A204.1 (cell line): ENCODE measurements around the gene DDOST.

ENCODE experiments used
- FAIRE-seq: peaks from 2 replicates; lab custom pipeline; 2012; peaks lifted over from hg19 to GRCh38; lab: Jason Lieb, UNC

The DDOST gene

GRCh38 chr1:20661207-20662109 lies at the start of gene DDOST:
Gene DDOST, minus strand, starts transcription at chr1:20661369. Its CDS starts 19 bp downstream, at chr1:20661350.
- FAIRE-seq: peak; percentile 99

- FAIRE-seq: no peak
Measured at GRCh38 chr1:20710469-20711284, 49.5 kb upstream of the DDOST start.

GRCh38 chr1:20709868-20710267 lies 48.7 kb upstream of the DDOST start:
- FAIRE-seq: no peak

- FAIRE-seq: no peak
Measured at GRCh38 chr1:20708891-20709290, 47.7 kb upstream of the DDOST start.

GRCh38 chr1:20708057-20708456 lies 46.9 kb upstream of the DDOST start:
- no peak for FAIRE-seq

- FAIRE-seq: no peak
Measured at GRCh38 chr1:20706841-20707240, 45.7 kb upstream of the DDOST start.

GRCh38 chr1:20705203-20705755 lies 44.1 kb upstream of the DDOST start:
- no peak for FAIRE-seq

- FAIRE-seq: no peak
Measured at GRCh38 chr1:20704390-20705202, 43.4 kb upstream of the DDOST start.

- no peak for FAIRE-seq
Measured at GRCh38 chr1:20703124-20703756, 42.1 kb upstream of the DDOST start.

GRCh38 chr1:20702416-20702815 lies 41.2 kb upstream of the DDOST start:
- FAIRE-seq: no peak

GRCh38 chr1:20701847-20702246 lies 40.7 kb upstream of the DDOST start:
- no peak for FAIRE-seq

- FAIRE-seq: no peak
Measured at GRCh38 chr1:20701446-20701845, 40.3 kb upstream of the DDOST start.

- no peak for FAIRE-seq
Measured at GRCh38 chr1:20700636-20701215, 39.6 kb upstream of the DDOST start.

GRCh38 chr1:20699558-20699957 lies 38.4 kb upstream of the DDOST start:
- FAIRE-seq: no peak

- no peak for FAIRE-seq
Measured at GRCh38 chr1:20698195-20698910, 37.2 kb upstream of the DDOST start.

GRCh38 chr1:20697563-20697962 lies 36.4 kb upstream of the DDOST start:
- no peak for FAIRE-seq

GRCh38 chr1:20696397-20697333 lies 35.5 kb upstream of the DDOST start:
- FAIRE-seq: no peak

GRCh38 chr1:20695515-20695914 lies 34.3 kb upstream of the DDOST start:
- FAIRE-seq: no peak

- no peak for FAIRE-seq
Measured at GRCh38 chr1:20693623-20694022, 32.5 kb upstream of the DDOST start.
